Right ventricle myocardium superior (tissue), 1 donor: ENCODE results near the gene RIN3. TPM values are rescaled to one million over a fixed set of nuclear protein-coding genes. Genes with fewer than 3 reads are reported as not detected.

Experiments
- ATAC-seq: fragments of 200-7000 bp; cut with Tn5 transposase; one replicate; pipeline ENCODE4 v1.9.1; 2020; ENCODE audit warnings: mild to moderate bottlenecking; ENCODE audit not compliant: poor library complexity
- DNase-seq: peaks from one replicate; pipeline ENCODE4 v3.0.0-alpha.2; 2020
- intact Hi-C: fragments of 100-400 bp; cut with DNase I; formaldehyde crosslinking; loops from one replicate; pipeline ENCODE4 v1.11.2; 2022
- total RNA-seq: library from RNA; stranded (reverse); fragmentation: NEBNext Ultra II Directional; extraction: Animal tissue kit (Norgen Biotek cat#: 25700); gene quantifications from one replicate; pipeline ENCODE4 v1.2.1, GENCODE V29; 2021
- donor health status: DM: no; HTN: yes; CAD: no; lungs with severe emphysema.

RIN3 gene
- total RNA-seq, 1 donor from 2014 or later: 11.0 TPM

- intact Hi-C loops: no loop called here
- no peak for DNase-seq
- ATAC-seq: peak; percentile 53
Measured at GRCh38 chr14:92704036-92704804, 190.6 kb downstream of the RIN3 start.

- intact Hi-C loops: no loop called here
- no peak for ATAC-seq
- no peak for DNase-seq
Measured at GRCh38 chr14:92704821-92705220, 191.2 kb downstream of the RIN3 start.

- intact Hi-C loops: no loop called here
- no peak for ATAC-seq
- DNase-seq: no peak
Measured at GRCh38 chr14:92706386-92706785, 192.8 kb downstream of the RIN3 start.

GRCh38 chr14:92709340-92710000 is 195.9 kb downstream of the RIN3 start:
- DNase-seq (no peak), ATAC-seq (no peak)
- intact Hi-C loops: no loop called here

- intact Hi-C loops: no loop called here
- ATAC-seq (no peak), DNase-seq (no peak)
Measured at GRCh38 chr14:92710001-92710341, 196.4 kb downstream of the RIN3 start.

- intact Hi-C loops: no loop called here
- ATAC-seq: peak; percentile 8
Measured at GRCh38 chr14:92711976-92712653, 198.5 kb downstream of the RIN3 start.

GRCh38 chr14:92712654-92713051 is 199.1 kb downstream of the RIN3 start:
- ATAC-seq (no peak), DNase-seq (no peak)
- intact Hi-C loops: no loop called here

More at GRCh38 chr14:92711976-92712653, 198.5 kb downstream of the RIN3 start:
- no peak for DNase-seq

- peak; percentile 87 for DNase-seq
- peak; percentile 81 for ATAC-seq
- intact Hi-C loops: loop anchor here (2.0 kb wide), 1 partner anchor 68 kb away; no protein-coding TSS in a partner anchor
Measured at GRCh38 chr14:92714739-92715307, 201.2 kb downstream of the RIN3 start.

- DNase-seq (no peak), ATAC-seq (no peak)
- intact Hi-C loops: no loop called here
Measured at GRCh38 chr14:92716131-92716530, 202.6 kb downstream of the RIN3 start.

GRCh38 chr14:92717571-92718042 is 204.0 kb downstream of the RIN3 start:
- ATAC-seq (no peak), DNase-seq (no peak)
- intact Hi-C loops: no loop called here

- intact Hi-C loops: no loop called here
- ATAC-seq (no peak), DNase-seq (no peak)
Measured at GRCh38 chr14:92718664-92719063, 205.1 kb downstream of the RIN3 start.

GRCh38 chr14:92719421-92719820 is 205.8 kb downstream of the RIN3 start:
- ATAC-seq: peak; percentile 45
- intact Hi-C loops: no loop called here
- DNase-seq: no peak

- intact Hi-C loops: no loop called here
- DNase-seq (no peak), ATAC-seq (peak; percentile 26)
Measured at GRCh38 chr14:92719890-92720323, 206.3 kb downstream of the RIN3 start.

- ATAC-seq (peak; percentile 89), DNase-seq (peak; percentile 64)
- intact Hi-C loops: no loop called here
Measured at GRCh38 chr14:92724516-92725340, 211.1 kb downstream of the RIN3 start.

- intact Hi-C loops: no loop called here
- ATAC-seq (peak; percentile 19), DNase-seq (peak; percentile 73)
Measured at GRCh38 chr14:92726135-92726932, 212.8 kb downstream of the RIN3 start.

- DNase-seq (no peak), ATAC-seq (no peak)
- intact Hi-C loops: no loop called here
Measured at GRCh38 chr14:92726933-92727262, 213.3 kb downstream of the RIN3 start.

GRCh38 chr14:92728759-92729364 is 215.3 kb downstream of the RIN3 start:
- no peak for ATAC-seq

More at GRCh38 chr14:92728759-92729364, 215.3 kb downstream of the RIN3 start:
- DNase-seq: no peak
- intact Hi-C loops: no loop called here
